ENCODE results near the gene ALG11. TPM values are rescaled to one million over a fixed set of nuclear protein-coding genes. Genes with fewer than 3 reads are reported as not detected.

Gene ALG11
- total and polyA plus RNA-seq, 12 donors: 6.8 to 35.4 (median 29.0) TPM

GRCh38 chr13:52005841-52006522 lies 6.2 kb upstream of the ALG11 start:
- 87 to 90% (median 90%) methylated on average over 13 of the region's 13 CpGs for WGBS, 4 donors
- H3K27me3 ChIP-seq: no peaks in the 10 kb centered on the region
- peaks cover 3 to 4% of the 10 kb centered on the region in 2 donors for H3K4me1 ChIP-seq (replicated peaks in 1 of 2)
- H3K36me3 ChIP-seq (replicated peaks in 1 of 2): no peaks in the 10 kb centered on the region
- no peak for DNase-seq
- no peaks in the 10 kb centered on the region for H3K9me3 ChIP-seq (replicated peaks in 1 of 3)
- no peak overlapping the region for H3K4me3 ChIP-seq
- TF ChIP-seq CTCF (IDR thresholded peaks at IDR 0.05) (no peak), POLR2A (IDR thresholded peaks at IDR 0.05) (no peak)
- intact Hi-C loops (cut with DNase I): loop anchor here in 1 of 2 donors (10.0 kb wide), 1 partner anchor 119 kb away; the partner anchor contains the start of gene NEK5
- H3K27ac ChIP-seq: no peak overlapping the region

- intact Hi-C loops (cut with DNase I): loop anchor here in 1 of 2 donors (10.0 kb wide), 1 partner anchor 118 kb away; the partner anchor contains the start of gene NEK5
These were observed 5.5 kb upstream of the ALG11 start for GRCh38 chr13:52006523-52007245.

GRCh38 chr13:52009946-52010345 lies 2.3 kb upstream of the ALG11 start:
- Histone ChIP-seq H3K36me3 (replicated peaks in 1 of 2) (no peaks in the 10 kb centered on the region), H3K4me3 (no peak overlapping the region), H3K27me3 (no peaks in the 10 kb centered on the region), H3K27ac (no peak overlapping the region), H3K4me1 (replicated peaks in 1 of 2) (peaks cover 16 to 23% of the 10 kb centered on the region in 2 donors), H3K9me3 (replicated peaks in 1 of 3) (no peaks in the 10 kb centered on the region)
- intact Hi-C loops (cut with DNase I): loop anchor here in 1 of 2 donors (10.0 kb wide), 1 partner anchor 115 kb away; the partner anchor contains the start of gene NEK5
- TF ChIP-seq POLR2A (IDR thresholded peaks at IDR 0.05) (no peak), CTCF (IDR thresholded peaks at IDR 0.05) (no peak)
- DNase-seq: no peak
- 65 to 75% (median 66%) methylated on average over 6 of the region's 6 CpGs for WGBS, 4 donors

More at GRCh38 chr13:52006523-52007245, 5.5 kb upstream of the ALG11 start:
- Histone ChIP-seq H3K36me3 (replicated peaks in 1 of 2) (no peaks in the 10 kb centered on the region), H3K4me1 (replicated peaks in 1 of 2) (peaks cover 6% of the 10 kb centered on the region in 2 donors), H3K4me3 (no peak overlapping the region), H3K27ac (no peak overlapping the region), H3K9me3 (replicated peaks in 1 of 3) (no peaks in the 10 kb centered on the region), H3K27me3 (no peaks in the 10 kb centered on the region)
- TF ChIP-seq POLR2A (IDR thresholded peaks at IDR 0.05): no peak
- no peak for TF ChIP-seq CTCF (IDR thresholded peaks at IDR 0.05)
- DNase-seq: no peak
- WGBS, 4 donors: 80 to 88% (median 81%) methylated on average over 8 of the region's 8 CpGs

DNA sequence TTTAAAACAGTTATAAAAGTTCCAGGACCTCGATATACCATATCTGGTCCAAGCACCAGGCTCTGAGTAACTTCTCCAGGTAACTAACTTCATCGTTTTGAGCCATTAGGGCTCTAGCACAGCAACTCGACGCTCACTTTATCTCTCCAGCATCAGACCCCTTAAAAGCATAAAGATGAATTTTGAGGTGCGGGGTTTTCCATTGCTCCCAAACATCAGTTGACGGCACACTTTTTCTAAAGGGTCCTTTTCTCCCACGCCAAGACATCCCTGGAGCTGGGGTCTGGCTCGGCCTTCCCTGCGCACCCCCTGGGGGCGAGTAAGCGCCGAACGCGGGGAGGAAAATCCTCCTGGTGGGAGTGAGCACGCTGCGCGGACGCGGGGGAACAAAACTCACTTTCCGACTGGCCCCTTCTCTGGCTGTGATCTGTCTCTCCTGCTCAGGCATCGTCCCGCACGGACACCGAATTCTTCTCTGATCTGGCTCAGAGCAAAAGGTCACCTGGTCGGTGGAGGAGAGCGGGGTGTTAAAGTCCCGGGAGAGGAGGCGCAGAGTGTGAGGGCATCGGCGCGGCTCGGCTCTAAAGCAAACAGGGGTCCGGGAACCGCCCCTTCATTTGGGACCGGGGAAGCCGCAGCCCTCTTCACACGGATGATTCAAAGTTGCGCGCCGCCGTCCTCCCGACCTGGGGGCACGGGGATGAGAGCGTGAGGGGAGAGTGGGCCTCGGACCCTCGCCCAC lies 1.1 kb upstream of the ALG11 start, which contains the start of gene ATP7B:
Gene ATP7B, minus strand, starts transcription at position 561 of the 742 bp plus-strand sequence. Its CDS starts 113 bp downstream, at position 448.
- Histone ChIP-seq H3K36me3 (replicated peaks in 1 of 2) (no peaks in the 10 kb centered on the region), H3K27ac (peak within 1 kb of the TSS in 3 of 5 donors; percentile 40 to 65 (median 64)), H3K9me3 (replicated peaks in 1 of 3) (no peaks in the 10 kb centered on the region), H3K4me3 (peak within 1 kb of the TSS; percentile 66 to 97 (median 78)), H3K4me1 (replicated peaks in 1 of 2) (peaks cover 16 to 23% of the 10 kb centered on the region in 2 donors), H3K27me3 (no peaks in the 10 kb centered on the region)
- TF ChIP-seq POLR2A (IDR thresholded peaks at IDR 0.05): no peak
- no peak for TF ChIP-seq CTCF (IDR thresholded peaks at IDR 0.05)
- intact Hi-C loops (cut with DNase I): no loop called here
- 4 to 8% (median 5%) methylated on average over 22 to 46 of the region's 46 CpGs for WGBS, 4 donors
- peak in 6 of 7 donors; percentile 19 to 60 (median 22) for DNase-seq

All from adrenal gland (tissue), 12 donors.